ENCODE results near the gene KDM2A.
"Not testable (repeated sequence)": the region's sequence is repeated elsewhere in the genome, so short reads cannot be mapped to it uniquely, and the experiment has no call there.

KDM2A gene

GRCh38 chr11:67117672-67118180 lies 1.3 kb upstream of the KDM2A start:
- peak in 1 of 3 donors; percentile 26 for DNase-seq (ENCODE audit: low read depth in 3 of 3)

- peak in 1 of 3 donors; percentile 36 for DNase-seq (ENCODE audit: low read depth in 3 of 3)
Measured at GRCh38 chr11:67118181-67118766, 789 bp upstream of the KDM2A start.

- DNase-seq (ENCODE audit: low read depth in 3 of 3) = no peak
Measured at GRCh38 chr11:67119585-67120391, 725 bp downstream of the KDM2A start.

GRCh38 chr11:67120456-67120855 lies 1.4 kb downstream of the KDM2A start:
- no peak for DNase-seq (ENCODE audit: low read depth in 3 of 3)

- no peak for DNase-seq (ENCODE audit: low read depth in 3 of 3)
Measured at GRCh38 chr11:67120881-67121710, 2.0 kb downstream of the KDM2A start.

- not testable (repeated sequence) for DNase-seq (ENCODE audit: low read depth in 3 of 3)
Measured at GRCh38 chr11:67123801-67124200, 4.7 kb downstream of the KDM2A start.

GRCh38 chr11:67126243-67126642 lies 7.2 kb downstream of the KDM2A start:
- not testable (repeated sequence) for DNase-seq (ENCODE audit: low read depth in 3 of 3)

- DNase-seq (ENCODE audit: low read depth in 3 of 3) = no peak
Measured at GRCh38 chr11:67126986-67127385, 7.9 kb downstream of the KDM2A start.

GRCh38 chr11:67130861-67131260 lies 11.8 kb downstream of the KDM2A start:
- not testable (repeated sequence) for DNase-seq (ENCODE audit: low read depth in 3 of 3)

- no peak for DNase-seq (ENCODE audit: low read depth in 3 of 3)
Measured at GRCh38 chr11:67136156-67136555, 17.1 kb downstream of the KDM2A start.

- DNase-seq (ENCODE audit: low read depth in 3 of 3) = no peak
Measured at GRCh38 chr11:67138922-67139321, 19.9 kb downstream of the KDM2A start.

GRCh38 chr11:67146516-67147226 lies 27.6 kb downstream of the KDM2A start:
- DNase-seq (ENCODE audit: low read depth in 3 of 3) = no peak

- DNase-seq (ENCODE audit: low read depth in 3 of 3) = no peak
Measured at GRCh38 chr11:67153971-67154370, 34.9 kb downstream of the KDM2A start.

GRCh38 chr11:67154726-67155125 lies 35.7 kb downstream of the KDM2A start:
- DNase-seq (ENCODE audit: low read depth in 3 of 3) = no peak

- no peak for DNase-seq (ENCODE audit: low read depth in 3 of 3)
Measured at GRCh38 chr11:67157691-67158090, 38.6 kb downstream of the KDM2A start.

GRCh38 chr11:67158221-67158620 lies 39.2 kb downstream of the KDM2A start:
- no peak for DNase-seq (ENCODE audit: low read depth in 3 of 3)

- DNase-seq (ENCODE audit: low read depth in 3 of 3) = no peak
Measured at GRCh38 chr11:67160045-67160444, 41.0 kb downstream of the KDM2A start.

GRCh38 chr11:67160872-67161783 lies 42.1 kb downstream of the KDM2A start:
- no peak for DNase-seq (ENCODE audit: low read depth in 3 of 3)

GRCh38 chr11:67163006-67163405 lies 43.9 kb downstream of the KDM2A start:
- DNase-seq (ENCODE audit: low read depth in 3 of 3) = no peak

GRCh38 chr11:67165623-67166022 lies 46.6 kb downstream of the KDM2A start:
- DNase-seq (ENCODE audit: low read depth in 3 of 3) = no peak

- no peak for DNase-seq (ENCODE audit: low read depth in 3 of 3)
Measured at GRCh38 chr11:67167091-67167490, 48.0 kb downstream of the KDM2A start.

All from stimulated activated CD4-positive, alpha-beta T cell treated with anti-CD3 and anti-CD28 coated beads, TNF-alpha, amount 100 ng/mL, for 48 hours (primary cell).